Mucosa of rectum (tissue), 2 donors: ENCODE data around the gene STRIT1.

Experiments
- H3K27ac ChIP-seq, 2 donors: one replicate each; pipeline ENCODE4 v1.7.0; 2013; ENCODE audit warnings: inconsistent platforms in 2 of 2, low read depth in 2 of 2, low read length in 2 of 2
- H3K27me3 ChIP-seq, 2 donors: one replicate each; pipeline ENCODE4 v1.7.0; 2013; ENCODE audit warnings: low read length in 2 of 2; ENCODE audit not compliant: control insufficient read depth in 2 of 2, insufficient read depth in 2 of 2
- H3K36me3 ChIP-seq, 2 donors: one replicate each; pipeline ENCODE4 v1.7.0; 2013; ENCODE audit warnings: low read length in 2 of 2; ENCODE audit not compliant: control insufficient read depth in 2 of 2, insufficient read depth in 2 of 2
- H3K4me1 ChIP-seq, 2 donors: one replicate each; pipeline ENCODE4 v1.7.0; 2013; ENCODE audit warnings: low read length in 2 of 2, mild to moderate bottlenecking in 1 of 2; ENCODE audit not compliant: control insufficient read depth in 2 of 2, insufficient read depth in 2 of 2
- H3K4me3 ChIP-seq, 2 donors: one replicate each; pipeline ENCODE4 v1.7.0; 2013; ENCODE audit warnings: low read length in 2 of 2
- H3K9ac ChIP-seq, 2 donors: one replicate each; pipeline ENCODE4 v1.7.0; 2013; ENCODE audit warnings: low read length in 2 of 2, low read depth in 1 of 2, mild to moderate bottlenecking in 1 of 2
- H3K9me3 ChIP-seq, 2 donors: one replicate each; pipeline ENCODE4 v1.7.0; 2013; ENCODE audit warnings: low read length in 2 of 2; ENCODE audit not compliant: control insufficient read depth in 2 of 2
- donor health status: healthy.
- donor health status: Normal muscosa, but diverticular disease.

The STRIT1 gene

DNA sequence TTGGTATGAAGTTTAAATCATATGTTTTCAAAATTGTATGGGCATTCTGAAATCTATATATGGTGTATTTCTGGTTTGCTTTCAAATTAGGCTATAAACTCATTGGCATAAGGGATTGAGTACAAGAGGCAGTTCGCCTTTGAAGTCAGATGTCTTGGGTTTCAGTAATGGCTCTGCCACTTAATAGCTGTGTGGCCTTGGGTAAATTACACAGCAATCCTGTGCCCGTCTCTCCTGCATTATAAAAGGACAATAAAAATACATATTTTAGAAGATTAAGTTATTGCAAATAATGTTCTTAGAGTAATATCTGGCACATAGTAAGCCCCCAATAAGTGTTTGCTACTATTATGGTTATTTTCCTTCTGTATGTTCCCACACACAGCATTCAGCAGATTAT lies 20.4 kb upstream of the STRIT1 start:
- H3K27me3 ChIP-seq: no peaks in the 10 kb centered on the region
- no peak overlapping the region for H3K4me3 ChIP-seq
- no peaks in the 10 kb centered on the region for H3K9me3 ChIP-seq
- H3K36me3 ChIP-seq: no peaks in the 10 kb centered on the region
- H3K4me1 ChIP-seq: no peaks in the 10 kb centered on the region
- H3K27ac ChIP-seq: no peak overlapping the region
- H3K9ac ChIP-seq: no peak overlapping the region

- H3K36me3 ChIP-seq: no peaks in the 10 kb centered on the region
- H3K4me3 ChIP-seq: no peak overlapping the region
- no peak overlapping the region for H3K27ac ChIP-seq
- H3K4me1 ChIP-seq: no peaks in the 10 kb centered on the region
- no peak overlapping the region for H3K9ac ChIP-seq
- H3K9me3 ChIP-seq: no peaks in the 10 kb centered on the region
- no peaks in the 10 kb centered on the region for H3K27me3 ChIP-seq
These were observed 19.8 kb upstream of the STRIT1 start for GRCh38 chr3:155313300-155313699.

DNA sequence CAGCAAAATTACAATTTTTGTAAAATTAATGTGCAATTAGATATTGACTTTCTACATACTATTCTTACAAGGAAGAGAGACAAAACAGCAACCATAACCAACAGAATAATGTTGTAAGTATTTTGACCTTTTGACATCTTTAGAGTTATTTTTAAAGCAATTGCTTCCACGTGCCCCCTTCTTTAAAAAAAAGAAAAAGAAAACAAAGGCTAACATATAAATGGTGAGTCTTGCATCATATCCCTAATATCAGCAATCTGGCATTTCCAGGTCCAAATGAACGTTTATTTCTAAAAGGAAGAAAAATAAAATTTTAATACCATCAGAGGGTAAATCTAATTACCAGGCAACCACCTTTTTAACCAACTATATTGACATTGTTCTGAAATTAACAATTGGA lies 19.3 kb upstream of the STRIT1 start:
- Histone ChIP-seq H3K9me3 (no peaks in the 10 kb centered on the region), H3K4me3 (no peak overlapping the region), H3K27ac (no peak overlapping the region), H3K36me3 (no peaks in the 10 kb centered on the region), H3K4me1 (no peaks in the 10 kb centered on the region), H3K9ac (no peak overlapping the region), H3K27me3 (no peaks in the 10 kb centered on the region)

GRCh38 chr3:155309581-155309980 lies 16.1 kb upstream of the STRIT1 start:
- H3K9ac ChIP-seq: no peak overlapping the region
- no peak overlapping the region for H3K4me3 ChIP-seq
- no peaks in the 10 kb centered on the region for H3K36me3 ChIP-seq
- no peaks in the 10 kb centered on the region for H3K27me3 ChIP-seq
- H3K9me3 ChIP-seq: no peaks in the 10 kb centered on the region
- no peak overlapping the region for H3K27ac ChIP-seq
- H3K4me1 ChIP-seq: no peaks in the 10 kb centered on the region

DNA sequence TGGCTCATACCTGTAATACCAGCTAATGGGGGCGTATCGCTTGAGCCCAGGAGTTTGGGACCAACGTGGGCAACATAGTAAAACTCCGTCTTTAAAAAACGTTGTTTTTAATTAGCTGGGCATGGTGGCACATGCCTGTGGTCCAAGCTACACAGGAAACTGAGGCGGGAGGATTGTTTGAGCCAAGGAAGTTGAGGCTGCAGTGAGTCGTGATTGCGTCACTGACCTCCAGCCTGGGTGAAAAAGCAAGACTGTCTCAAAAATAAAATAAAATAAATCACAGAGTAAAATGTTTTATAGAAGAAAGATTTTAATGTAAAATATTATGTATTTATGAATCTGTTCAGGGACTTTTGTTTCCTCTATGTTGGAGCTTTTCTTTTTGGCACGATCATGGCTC lies 15.3 kb upstream of the STRIT1 start:
- Histone ChIP-seq H3K36me3 (no peaks in the 10 kb centered on the region), H3K4me3 (no peak overlapping the region), H3K4me1 (no peaks in the 10 kb centered on the region), H3K9me3 (no peaks in the 10 kb centered on the region), H3K27ac (no peak overlapping the region), H3K9ac (no peak overlapping the region), H3K27me3 (no peaks in the 10 kb centered on the region)

DNA sequence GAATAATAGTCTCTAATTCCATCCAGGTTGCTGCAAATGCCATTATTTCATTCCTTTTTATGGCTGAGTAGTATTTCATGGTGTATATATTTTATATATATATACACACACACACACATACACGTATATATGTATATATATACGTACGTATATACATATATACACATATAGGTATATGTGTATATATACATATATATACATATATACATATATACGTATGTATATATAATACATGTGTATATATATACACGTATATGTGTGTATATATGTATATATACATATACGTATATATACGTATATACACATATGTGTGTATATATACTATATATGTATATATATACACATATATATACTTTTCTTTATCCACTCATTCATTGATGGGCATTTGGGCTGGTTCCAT lies 13.7 kb upstream of the STRIT1 start:
- Histone ChIP-seq H3K9ac (no peak overlapping the region), H3K36me3 (no peaks in the 10 kb centered on the region), H3K27me3 (no peaks in the 10 kb centered on the region)

DNA sequence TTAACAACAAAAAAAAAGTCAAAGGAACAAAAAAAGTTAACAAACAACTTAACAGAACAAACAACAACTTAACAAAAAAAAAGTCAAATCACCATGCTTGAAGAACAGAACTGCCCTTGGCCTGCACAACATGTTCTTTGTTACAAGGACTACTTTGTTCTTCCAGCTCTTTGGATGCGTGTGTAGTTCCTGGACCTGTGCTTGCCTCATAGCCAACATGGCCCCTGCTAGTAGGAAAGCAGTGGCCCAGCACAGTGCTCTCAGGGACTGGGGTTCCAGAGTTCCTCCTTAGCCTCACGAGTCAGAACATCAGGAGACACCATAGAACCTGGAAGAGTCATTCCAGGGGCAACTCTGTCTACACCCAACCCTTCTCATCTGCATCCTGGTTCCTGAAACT lies 10.9 kb upstream of the STRIT1 start:
- H3K27ac ChIP-seq: no peak overlapping the region
- no peak overlapping the region for H3K4me3 ChIP-seq
- no peaks in the 10 kb centered on the region for H3K9me3 ChIP-seq
- H3K27me3 ChIP-seq: no peaks in the 10 kb centered on the region
- H3K9ac ChIP-seq: no peak overlapping the region
- no peaks in the 10 kb centered on the region for H3K36me3 ChIP-seq
- no peaks in the 10 kb centered on the region for H3K4me1 ChIP-seq

More for the DNA sequence above, 13.7 kb upstream of the STRIT1 start:
- Histone ChIP-seq H3K4me3 (no peak overlapping the region), H3K9me3 (no peaks in the 10 kb centered on the region), H3K27ac (no peak overlapping the region), H3K4me1 (no peaks in the 10 kb centered on the region)

GRCh38 chr3:155303540-155304097 lies 10.1 kb upstream of the STRIT1 start:
- H3K27me3 ChIP-seq: no peaks in the 10 kb centered on the region
- no peak overlapping the region for H3K27ac ChIP-seq
- H3K4me3 ChIP-seq: no peak overlapping the region
- no peak overlapping the region for H3K9ac ChIP-seq
- H3K4me1 ChIP-seq: no peaks in the 10 kb centered on the region
- no peaks in the 10 kb centered on the region for H3K36me3 ChIP-seq
- H3K9me3 ChIP-seq: no peaks in the 10 kb centered on the region

DNA sequence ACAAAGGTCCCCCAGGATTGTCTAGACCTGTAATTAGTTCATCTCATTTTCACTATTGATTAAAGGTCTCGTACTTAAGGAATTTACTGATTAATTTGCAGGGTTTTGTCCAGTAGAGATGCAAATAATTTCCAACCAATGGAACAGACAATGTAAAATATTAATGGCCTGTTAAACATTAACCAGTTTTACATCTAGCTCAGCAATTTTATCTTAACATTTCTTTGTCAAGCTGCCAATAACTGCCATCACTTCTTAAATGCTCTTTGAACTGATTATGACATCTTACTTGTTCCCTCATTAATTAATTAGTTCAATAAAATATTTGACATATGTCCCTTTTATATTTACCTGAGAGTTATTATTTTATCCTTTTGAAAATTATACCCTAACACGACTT lies 9.4 kb upstream of the STRIT1 start:
- H3K4me1 ChIP-seq: no peaks in the 10 kb centered on the region
- no peak overlapping the region for H3K9ac ChIP-seq
- no peak overlapping the region for H3K27ac ChIP-seq
- H3K36me3 ChIP-seq: no peaks in the 10 kb centered on the region
- no peaks in the 10 kb centered on the region for H3K9me3 ChIP-seq
- H3K27me3 ChIP-seq: no peaks in the 10 kb centered on the region
- H3K4me3 ChIP-seq: no peak overlapping the region

GRCh38 chr3:155302481-155302880 lies 9.0 kb upstream of the STRIT1 start:
- Histone ChIP-seq H3K27me3 (no peaks in the 10 kb centered on the region), H3K9ac (no peak overlapping the region), H3K4me1 (no peaks in the 10 kb centered on the region), H3K4me3 (no peak overlapping the region), H3K9me3 (no peaks in the 10 kb centered on the region), H3K27ac (no peak overlapping the region), H3K36me3 (no peaks in the 10 kb centered on the region)

DNA sequence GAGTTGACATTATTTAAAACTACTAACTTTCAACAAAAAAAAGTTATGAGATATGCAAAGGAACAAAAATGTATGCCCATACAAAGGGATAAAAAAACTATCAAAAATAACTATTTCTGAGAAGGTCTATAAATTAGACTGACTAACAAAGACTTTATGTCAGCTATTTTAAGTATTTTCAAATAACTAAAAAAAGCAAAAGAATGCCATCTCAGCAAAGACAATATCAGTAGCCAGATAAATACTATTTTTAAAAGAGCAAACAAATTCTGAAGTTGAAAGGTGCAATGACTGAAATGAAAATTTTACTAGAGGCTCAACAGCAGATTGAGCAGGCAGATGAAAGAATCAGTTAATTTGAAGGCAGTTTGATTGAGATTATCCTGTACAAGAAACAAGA lies 3.6 kb upstream of the STRIT1 start:
- Histone ChIP-seq H3K4me1 (no peaks in the 10 kb centered on the region), H3K27ac (no peak overlapping the region), H3K9me3 (no peaks in the 10 kb centered on the region), H3K4me3 (no peak overlapping the region), H3K9ac (no peak overlapping the region), H3K36me3 (no peaks in the 10 kb centered on the region), H3K27me3 (no peaks in the 10 kb centered on the region)
